IMR-90 (cell line): ENCODE data around the gene OXLD1.

Source experiments
- CEBPB ChIP-seq: IDR thresholded peaks from 2 replicates; pipeline ENCODE4 v1.6.1; 2012; ENCODE audit warnings: low read depth, low read length, improper control_type of control experiment
- CTCF ChIP-seq: conservative IDR thresholded peaks from 2 replicates; pipeline ENCODE4 v1.5.1; 2012; ENCODE audit warnings: mild to moderate bottlenecking, low read depth, low read length, improper control_type of control experiment
- MAFK ChIP-seq: IDR thresholded peaks from 2 replicates; pipeline ENCODE4 v1.6.1; 2012; ENCODE audit warnings: low read depth, low read length, improper control_type of control experiment
- POLR2A ChIP-seq: IDR thresholded peaks from 2 replicates; pipeline ENCODE4 v1.6.1; 2012; ENCODE audit warnings: mild to moderate bottlenecking, low read depth, low read length
- RAD21 ChIP-seq: IDR thresholded peaks from 2 replicates; pipeline ENCODE4 v1.6.1; 2012; ENCODE audit warnings: low read length, improper control_type of control experiment
- RCOR1 ChIP-seq: IDR thresholded peaks from 2 replicates; pipeline ENCODE4 v1.6.1; 2012; ENCODE audit warnings: mild to moderate bottlenecking, low read length, improper control_type of control experiment; ENCODE audit not compliant: insufficient replicate concordance
- RFX5 ChIP-seq: IDR thresholded peaks from 2 replicates; pipeline ENCODE4 v1.8.0; 2012; ENCODE audit warnings: low read depth, mild to moderate bottlenecking, low read length, moderate library complexity
- TF ChIP-seq, protein P1 (sequence below): fragments of 150-350 bp; IDR thresholded peaks from 2 replicates; pipeline ENCODE4 v1.6.1; 2017; ENCODE audit warnings: mild to moderate bottlenecking, antibody characterized with exemption, low read length, low read depth

DNA sequence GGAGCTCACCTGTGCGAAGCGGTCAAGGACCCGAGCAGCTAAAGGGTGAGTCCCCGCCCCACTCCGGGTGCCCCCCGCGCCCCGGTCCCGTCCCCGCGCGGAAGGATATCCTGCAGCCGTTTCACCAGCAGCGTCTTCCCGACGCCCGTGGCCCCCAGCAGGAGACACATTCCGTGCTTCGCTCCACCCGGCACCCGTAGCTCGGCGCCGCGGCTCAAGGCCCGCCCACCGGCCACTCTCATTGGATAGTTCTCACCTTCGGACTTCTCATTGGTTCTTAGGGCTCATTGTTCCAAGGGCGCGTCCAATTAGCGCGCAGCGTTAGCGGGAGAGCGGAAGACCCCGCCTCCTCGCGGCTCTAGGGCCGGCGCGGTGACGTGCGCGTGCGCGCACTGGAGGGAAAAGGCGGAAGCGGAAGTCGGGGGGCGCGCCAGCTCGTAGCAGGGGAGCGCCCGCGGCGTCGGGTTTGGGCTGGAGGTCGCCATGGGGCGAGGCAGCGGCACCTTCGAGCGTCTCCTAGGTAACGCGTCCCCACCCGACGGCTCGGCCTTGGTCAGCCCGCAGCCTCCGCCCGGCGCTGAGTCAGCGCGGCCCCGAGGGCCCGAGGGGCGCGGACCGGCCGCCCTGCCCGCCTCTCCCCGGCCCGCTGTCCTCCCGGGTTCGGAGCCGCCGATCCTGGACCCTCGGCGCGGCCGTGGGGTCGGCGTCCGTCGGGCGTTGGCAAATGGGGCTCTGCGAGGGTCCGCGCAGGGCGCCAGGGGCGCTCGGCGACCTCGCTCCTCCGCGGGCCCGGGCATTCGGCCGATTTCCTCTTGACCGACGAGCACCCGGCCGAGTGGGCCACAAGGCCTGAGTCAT is 17.4 kb upstream of the OXLD1 start, which contains the start of the genes ARL16 and HGS:
- TF ChIP-seq MAFK, result no peak
- TF ChIP-seq CTCF, result no peak
- TF ChIP-seq RAD21, result no peak
- TF ChIP-seq, protein P1, sequence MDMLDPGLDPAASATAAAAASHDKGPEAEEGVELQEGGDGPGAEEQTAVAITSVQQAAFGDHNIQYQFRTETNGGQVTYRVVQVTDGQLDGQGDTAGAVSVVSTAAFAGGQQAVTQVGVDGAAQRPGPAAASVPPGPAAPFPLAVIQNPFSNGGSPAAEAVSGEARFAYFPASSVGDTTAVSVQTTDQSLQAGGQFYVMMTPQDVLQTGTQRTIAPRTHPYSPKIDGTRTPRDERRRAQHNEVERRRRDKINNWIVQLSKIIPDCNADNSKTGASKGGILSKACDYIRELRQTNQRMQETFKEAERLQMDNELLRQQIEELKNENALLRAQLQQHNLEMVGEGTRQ, result no peak
- peak; percentile 92 for TF ChIP-seq POLR2A
- TF ChIP-seq RCOR1, result no peak
- no peak for TF ChIP-seq CEBPB
- 0 out of 2 replicates have a peak, but pooled peaks have one; percentile 9 for TF ChIP-seq RFX5
